HL-60 (cell line): ENCODE measurements around the gene TMEM242.

Experiments
- POLR2AphosphoS5 ChIP-seq: IDR thresholded peaks from 2 replicates; pipeline ENCODE4 v1.6.1; 2012; ENCODE audit warnings: low read depth
- TF ChIP-seq, protein P1 (sequence below): IDR thresholded peaks from one replicate; pipeline ENCODE4 v1.5.1; 2011; ENCODE audit warnings: low read length, control low read depth, inconsistent platforms; ENCODE audit not compliant: insufficient read depth

DNA sequence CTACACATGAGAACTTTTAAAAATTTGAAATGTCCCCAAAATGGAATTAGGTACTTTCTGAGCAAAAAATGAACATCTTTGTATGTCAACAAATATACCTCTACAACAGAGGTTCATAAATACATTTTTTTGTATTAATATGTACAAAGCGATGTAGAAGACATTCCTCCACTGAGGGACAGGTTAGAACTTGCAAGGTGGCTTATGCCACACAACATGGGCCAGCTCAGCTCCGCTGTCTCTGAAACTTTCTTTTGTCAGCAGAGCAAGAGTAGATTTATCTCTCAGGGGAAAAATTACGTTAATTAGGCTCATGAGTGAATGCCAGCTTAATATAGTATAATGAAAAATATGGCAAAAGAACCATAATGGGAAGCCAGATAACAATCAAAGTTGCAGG, 10.6 kb upstream of the TMEM242 start:
- no peak for TF ChIP-seq POLR2AphosphoS5
- TF ChIP-seq, protein P1, sequence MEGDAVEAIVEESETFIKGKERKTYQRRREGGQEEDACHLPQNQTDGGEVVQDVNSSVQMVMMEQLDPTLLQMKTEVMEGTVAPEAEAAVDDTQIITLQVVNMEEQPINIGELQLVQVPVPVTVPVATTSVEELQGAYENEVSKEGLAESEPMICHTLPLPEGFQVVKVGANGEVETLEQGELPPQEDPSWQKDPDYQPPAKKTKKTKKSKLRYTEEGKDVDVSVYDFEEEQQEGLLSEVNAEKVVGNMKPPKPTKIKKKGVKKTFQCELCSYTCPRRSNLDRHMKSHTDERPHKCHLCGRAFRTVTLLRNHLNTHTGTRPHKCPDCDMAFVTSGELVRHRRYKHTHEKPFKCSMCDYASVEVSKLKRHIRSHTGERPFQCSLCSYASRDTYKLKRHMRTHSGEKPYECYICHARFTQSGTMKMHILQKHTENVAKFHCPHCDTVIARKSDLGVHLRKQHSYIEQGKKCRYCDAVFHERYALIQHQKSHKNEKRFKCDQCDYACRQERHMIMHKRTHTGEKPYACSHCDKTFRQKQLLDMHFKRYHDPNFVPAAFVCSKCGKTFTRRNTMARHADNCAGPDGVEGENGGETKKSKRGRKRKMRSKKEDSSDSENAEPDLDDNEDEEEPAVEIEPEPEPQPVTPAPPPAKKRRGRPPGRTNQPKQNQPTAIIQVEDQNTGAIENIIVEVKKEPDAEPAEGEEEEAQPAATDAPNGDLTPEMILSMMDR: no peak
